NCI-H524 (cell line): Measurements from ENCODE around the gene PCBP2.
A peak's percentile ranks its signal among the peaks of the same experiment; 100 is the strongest.

ENCODE experiments used
- DNase-seq, 2 experiments: peaks; one replicate each; lab custom pipeline; 2025; lab: John Stamatoyannopoulos, UW

Gene PCBP2

DNA sequence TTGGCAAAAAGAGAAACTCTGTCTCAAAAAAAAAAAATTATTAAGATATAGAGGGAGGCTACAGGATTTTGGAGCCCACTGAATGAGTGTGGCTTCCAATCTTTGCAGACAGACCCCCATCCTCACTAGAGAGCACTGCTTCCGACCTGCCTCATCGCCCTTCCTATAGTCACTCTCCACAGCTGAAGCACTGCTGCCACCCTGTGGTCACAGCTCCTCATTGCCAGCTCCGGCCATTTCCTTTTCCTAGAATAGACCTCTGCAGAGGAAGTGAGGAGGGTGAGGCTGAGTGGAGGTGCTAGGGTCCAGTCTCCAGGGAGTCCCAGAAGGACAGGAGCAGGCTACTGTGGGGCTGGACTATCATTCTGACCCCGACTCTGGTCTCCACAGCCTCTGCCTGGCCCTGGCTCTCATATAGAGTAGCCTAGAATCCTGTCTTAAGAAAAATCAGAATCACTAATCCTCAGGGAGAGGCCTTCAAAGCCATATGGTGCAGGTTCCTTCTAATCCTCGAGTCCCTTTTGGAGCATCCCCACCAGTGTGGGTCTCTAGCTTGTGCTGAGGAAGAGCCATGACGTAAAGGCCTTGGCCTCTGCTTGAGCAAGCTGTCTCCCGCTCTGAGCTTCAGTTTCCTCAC, 56.8 kb downstream of the PCBP2 start:
- peak; percentile 91 to 96 for DNase-seq

DNA sequence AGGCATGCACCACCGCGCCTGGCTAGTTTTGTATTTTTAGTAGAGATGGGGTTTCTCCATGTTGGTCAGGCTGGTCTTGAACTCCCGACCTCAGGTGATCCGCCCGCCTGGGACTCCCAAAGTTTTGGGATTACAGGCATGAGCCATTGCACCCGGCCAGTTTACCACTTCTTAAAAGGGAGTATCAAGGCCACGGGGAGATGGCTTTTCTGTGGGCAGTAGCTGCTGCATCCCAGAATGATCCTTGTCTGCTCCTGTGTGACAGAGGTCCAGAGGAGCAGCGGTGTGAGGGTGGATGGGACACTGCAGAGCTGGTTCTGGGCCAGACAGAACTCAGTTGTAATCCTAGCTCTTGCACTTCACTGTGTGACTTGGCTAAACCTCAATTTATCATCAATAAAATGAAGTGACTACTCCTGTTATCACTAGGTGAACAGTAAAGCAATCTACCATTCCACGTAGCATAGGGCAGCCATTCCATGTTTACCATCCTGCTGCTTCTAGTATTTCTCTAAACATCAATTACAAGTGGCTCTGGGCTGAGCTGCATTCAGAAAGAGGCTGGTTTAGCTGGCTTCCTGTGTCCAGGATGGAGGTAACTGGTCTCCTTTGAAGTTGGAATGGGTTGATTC, 58.4 kb downstream of the PCBP2 start:
- no peak for DNase-seq

DNA sequence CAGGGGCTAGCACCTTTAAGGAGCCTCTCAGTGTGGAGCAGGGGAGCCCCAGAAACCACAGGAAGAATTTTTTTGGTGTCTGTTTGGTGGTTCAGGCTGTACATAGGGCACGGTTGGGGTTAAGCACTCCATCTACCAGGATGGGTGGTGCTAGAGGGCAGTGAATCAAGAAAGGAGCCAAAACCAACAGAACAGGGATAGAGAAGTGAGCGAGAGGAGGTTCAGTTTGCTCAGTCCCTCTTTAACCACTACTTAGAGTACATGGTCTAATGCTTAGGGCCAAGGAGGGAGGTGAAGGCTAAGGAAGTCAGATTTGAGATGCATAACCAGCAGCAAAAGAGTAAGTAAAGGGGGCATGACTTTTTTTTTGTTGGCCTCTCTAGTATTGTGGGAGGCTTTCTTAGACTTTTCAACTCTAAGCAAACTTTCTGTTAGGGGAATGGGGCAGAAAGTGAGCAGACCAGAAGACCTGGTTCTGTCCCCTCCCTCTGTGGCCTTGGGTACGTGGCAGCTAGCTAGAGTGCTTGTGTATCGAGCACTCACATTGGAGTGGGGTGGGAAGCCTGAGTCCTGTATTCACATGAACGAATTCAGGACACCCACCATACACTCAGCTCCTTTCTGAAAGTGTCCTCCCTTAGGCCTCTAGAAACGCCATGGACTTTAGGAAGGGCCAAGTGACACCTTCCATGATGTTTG, 62.0 kb downstream of the PCBP2 start:
- DNase-seq: no peak

DNA sequence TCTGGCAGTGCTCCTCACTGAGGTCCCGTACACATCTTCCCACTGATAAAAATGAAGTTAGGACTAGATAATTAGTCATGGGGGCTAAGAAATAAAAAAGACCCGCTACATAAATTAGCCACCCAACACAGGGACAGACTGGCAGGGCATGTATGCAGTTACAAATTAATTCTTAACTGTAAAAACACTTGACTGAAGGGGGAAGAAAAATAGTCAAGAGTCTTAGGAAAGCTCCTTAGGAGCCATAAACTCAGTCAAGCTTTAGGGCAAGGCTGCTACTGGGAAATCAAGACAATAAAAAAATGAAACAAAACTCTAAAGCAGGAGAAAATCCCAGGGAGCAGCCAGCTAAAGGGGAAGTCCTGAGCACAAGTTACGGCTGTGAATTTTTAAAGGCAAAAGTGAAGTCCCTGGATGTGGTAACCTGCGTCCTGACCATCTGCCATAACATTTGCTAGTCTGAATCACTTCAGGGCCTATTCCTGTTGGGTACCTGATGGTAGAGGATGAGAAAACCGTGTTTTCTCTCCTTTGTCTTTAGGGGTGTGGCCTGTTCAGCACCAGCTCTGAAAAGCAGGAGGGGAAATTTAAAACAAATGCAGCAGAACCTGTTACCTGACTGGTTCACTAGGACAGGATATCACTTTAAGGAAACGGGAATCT, 62.9 kb downstream of the PCBP2 start:
- DNase-seq: peak; percentile 68 to 89

DNA sequence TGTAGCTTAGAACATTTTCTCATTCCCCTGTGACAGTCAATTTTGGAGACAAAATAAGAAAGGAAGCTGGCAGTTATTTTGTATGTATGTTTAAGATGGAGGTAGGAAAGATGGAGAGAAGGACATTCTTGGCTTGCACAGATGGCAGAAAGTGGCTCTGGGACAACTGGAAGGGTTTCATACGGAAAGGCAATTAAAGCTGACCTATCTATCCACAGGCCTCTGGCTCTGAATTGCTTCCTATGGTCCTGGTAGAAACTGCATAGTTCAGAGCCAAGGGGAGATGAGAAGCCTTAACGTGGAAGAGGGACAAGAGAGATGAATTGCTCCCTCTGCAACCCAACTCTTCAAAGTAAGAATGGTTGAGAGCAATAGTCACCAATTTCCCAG, 63.4 kb downstream of the PCBP2 start:
- DNase-seq: no peak

DNA sequence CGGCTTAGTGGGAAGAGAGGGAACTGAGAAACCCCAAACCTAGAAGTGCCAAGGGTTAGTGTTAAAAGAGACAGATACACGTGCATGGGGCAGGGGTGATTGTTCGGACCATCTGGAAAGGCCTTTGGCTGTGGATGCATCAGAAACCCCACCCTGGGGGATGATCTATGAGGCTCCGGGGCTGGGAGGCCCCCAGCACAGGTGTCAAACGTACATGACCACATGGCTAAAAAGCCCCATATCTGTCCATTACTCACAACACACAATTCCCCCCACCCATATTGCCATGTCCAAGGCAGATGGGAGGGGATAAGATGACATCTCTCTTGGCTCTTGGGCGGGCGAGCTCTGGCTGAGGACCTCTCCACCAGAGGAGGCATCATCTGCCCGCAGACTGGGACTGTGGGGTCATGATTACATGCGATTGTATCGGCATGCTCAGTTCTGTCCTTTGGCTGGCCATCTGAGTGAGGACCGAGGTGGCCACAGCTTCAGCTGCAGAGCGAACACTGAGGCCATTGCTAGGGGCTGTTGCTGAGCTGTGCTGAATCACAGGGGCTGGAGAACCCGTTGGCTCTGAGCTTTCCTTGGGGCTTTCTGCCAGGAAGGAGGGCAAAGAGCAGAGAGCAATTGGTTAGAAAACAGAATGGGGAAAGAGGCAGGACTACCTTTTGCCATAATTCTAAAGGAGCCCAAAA, 65.0 kb downstream of the PCBP2 start:
- DNase-seq: peak; percentile 13 to 85

DNA sequence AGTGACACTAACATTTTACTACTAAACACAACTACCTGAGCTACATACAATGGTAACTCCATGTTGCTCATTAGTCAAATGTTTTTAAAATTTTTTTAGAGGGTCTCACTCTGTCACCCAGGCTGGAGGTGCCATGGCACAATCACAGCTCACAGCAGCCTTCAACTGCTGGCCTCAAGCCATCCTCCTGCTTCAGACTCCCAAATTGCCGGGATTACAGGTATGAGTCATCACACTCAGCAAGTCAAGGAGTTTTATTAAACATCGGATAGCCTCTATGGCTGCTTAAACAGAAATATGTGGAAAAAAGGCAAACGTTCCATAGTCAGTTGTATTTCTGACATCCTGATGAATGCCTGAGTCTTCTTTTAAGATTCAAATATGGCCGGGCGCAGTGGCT, 66.5 kb downstream of the PCBP2 start:
- no peak for DNase-seq

DNA sequence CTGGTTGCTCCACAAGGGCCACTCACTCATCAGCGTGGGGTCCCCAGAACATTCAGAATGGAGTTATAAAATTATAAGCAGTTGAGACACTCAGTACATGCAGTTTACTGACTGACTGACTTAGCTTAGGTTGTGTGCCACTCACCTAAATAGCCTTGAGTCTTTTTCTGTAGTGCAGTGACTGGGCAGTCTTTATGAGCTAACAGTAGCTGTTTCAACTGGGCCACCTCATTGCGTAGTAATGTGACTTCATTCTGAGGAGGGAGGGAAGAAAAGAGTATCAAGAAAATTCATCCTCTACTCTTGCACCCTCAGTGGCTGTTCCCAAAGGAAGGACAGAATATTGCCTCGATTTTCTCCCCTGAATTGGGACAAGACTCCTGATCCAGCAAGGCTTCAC, 71.2 kb downstream of the PCBP2 start:
- no peak for DNase-seq

DNA sequence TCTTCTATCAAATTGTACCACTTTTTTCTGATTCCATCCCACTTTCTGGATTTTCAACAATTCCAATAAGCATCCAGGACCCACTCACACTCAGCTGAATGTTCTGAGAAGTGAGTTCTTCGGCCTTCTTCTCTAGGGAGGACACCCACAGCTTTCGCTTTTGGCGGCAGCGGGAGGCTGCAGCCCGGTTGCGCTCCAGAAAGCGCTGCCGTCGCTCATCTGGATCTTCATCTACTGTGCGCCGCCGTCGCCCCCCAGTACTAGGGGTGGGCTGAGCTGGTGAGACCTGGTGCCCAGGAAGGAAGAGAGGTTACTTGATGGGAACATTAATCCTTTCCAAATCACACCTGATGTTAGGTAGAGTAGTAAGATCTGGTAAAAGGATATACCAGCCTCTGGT, 72.6 kb downstream of the PCBP2 start:
- no peak for DNase-seq

DNA sequence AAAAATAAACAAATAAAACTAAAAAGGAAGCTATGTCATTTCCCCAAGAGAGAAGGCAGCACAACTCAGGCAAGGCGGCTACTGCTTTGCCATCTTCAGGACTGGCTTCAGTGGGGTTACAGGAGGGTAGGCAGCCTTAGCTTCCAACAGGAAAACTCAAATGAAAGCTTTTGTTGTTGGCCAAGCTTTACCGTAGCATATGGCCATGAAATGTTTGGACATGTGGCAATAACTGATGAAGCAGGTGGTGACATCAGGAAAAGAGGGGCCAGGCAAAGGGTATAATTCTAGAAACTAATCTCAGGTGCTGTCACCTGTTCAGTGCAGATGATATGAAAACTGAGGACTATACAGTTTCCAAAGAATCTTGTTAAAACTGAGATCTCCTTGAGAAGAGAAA, 78.2 kb downstream of the PCBP2 start:
- peak; percentile 50 to 88 for DNase-seq
